ENCODE data around the gene PUS7. TPM values are rescaled to one million over a fixed set of nuclear protein-coding genes. Genes with fewer than 3 reads are reported as not detected.
"Not testable (repeated sequence)": the region's sequence is repeated elsewhere in the genome, so short reads cannot be mapped to it uniquely, and the experiment has no call there.

Gene PUS7
- total RNA-seq, 2 experiments from 2014 or later, result 14.3 to 14.6 TPM

DNA sequence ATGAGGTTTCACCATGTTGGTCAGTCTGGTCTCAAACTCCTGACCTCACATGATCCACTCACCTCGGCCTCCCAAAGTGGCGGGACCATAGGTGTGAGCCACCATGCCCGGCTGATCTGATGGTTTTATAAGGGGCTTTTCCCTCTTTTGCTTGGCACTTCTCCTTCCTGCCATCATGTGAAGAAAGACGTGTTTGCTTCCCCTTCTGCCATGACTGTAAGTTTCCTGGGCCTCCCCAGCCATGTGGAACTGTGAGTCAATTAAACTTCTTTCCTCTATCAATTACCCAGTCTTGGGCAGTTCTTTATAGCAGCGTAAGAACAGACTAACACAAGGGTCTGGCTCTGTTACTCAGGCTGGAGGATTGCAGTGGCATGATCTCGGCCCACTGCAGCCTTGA is 84.7 kb downstream of the PUS7 start:
- intact Hi-C loops (cut with micrococcal nuclease); DNase-seq; H3K9me3 Mint-ChIP-seq; H3K36me3 Mint-ChIP-seq (ENCODE audit: low read depth); H3K27ac Mint-ChIP-seq; H3K4me1 Mint-ChIP-seq (ENCODE audit: low read depth); H3K4me3 Mint-ChIP-seq; H3K27me3 Mint-ChIP-seq (ENCODE audit: low read depth); CTCF ChIA-PET: not testable (repeated sequence)

DNA sequence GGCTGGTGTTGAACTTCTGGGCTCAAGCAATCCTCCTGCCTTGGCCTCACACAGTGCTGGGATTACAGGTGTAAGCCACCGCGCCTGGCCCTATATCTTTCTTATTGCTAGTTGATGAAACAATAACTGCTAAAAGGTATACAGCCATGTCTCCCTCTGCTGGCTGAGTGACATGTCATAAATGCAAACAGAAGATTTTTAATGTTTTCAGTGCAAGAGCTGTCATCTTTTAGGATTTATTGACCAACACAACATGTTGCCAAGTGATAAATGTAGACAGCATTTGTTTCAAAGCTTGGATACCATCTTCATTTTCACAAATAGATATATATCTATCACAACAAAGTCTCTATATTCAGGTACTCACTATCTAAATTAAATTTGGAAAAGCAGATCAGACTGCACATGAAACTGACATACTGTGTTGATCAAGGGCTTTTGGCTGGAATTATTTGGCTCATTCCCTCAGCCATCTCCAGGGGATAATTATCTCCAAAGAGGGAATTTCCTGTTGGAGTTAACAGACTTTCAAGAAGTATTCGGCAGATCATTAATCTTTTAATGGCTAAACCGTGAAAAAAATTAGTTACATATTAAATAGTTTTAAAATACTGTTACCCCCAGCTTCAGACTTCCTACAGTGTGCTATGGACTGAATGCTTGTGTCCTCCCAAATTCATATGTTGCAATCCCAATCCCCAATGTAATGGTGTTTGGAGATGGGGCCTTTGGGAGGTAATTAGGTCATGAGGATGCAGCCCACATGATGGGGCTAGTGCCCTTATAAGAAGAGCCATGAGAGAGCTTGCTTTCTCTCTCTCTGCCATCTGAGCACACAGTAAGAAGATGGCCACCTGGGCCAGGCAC is 92.1 kb downstream of the PUS7 start:
- intact Hi-C loops (cut with micrococcal nuclease), result loop anchor here (1.0 to 2.0 kb wide), 7 partner anchors 31 to 507 kb away; no protein-coding TSS in a partner anchor
- CTCF ChIA-PET, result interaction anchor here (0.6 to 4.4 kb wide), 12 partner anchors 9 to 451 kb away, joined by 3 to 14 read pairs (median 3); no protein-coding TSS in a partner anchor
- H3K9me3 Mint-ChIP-seq, result no peaks in the 10 kb centered on the region
- no peak overlapping the region for H3K27ac Mint-ChIP-seq
- DNase-seq, result peak; percentile 80
- H3K4me3 Mint-ChIP-seq, result no peak overlapping the region
- H3K36me3 Mint-ChIP-seq (ENCODE audit: low read depth), result no peaks in the 10 kb centered on the region
- peaks cover 15% of the 10 kb centered on the region for H3K4me1 Mint-ChIP-seq (ENCODE audit: low read depth)
- no peaks in the 10 kb centered on the region for H3K27me3 Mint-ChIP-seq (ENCODE audit: low read depth)

DNA sequence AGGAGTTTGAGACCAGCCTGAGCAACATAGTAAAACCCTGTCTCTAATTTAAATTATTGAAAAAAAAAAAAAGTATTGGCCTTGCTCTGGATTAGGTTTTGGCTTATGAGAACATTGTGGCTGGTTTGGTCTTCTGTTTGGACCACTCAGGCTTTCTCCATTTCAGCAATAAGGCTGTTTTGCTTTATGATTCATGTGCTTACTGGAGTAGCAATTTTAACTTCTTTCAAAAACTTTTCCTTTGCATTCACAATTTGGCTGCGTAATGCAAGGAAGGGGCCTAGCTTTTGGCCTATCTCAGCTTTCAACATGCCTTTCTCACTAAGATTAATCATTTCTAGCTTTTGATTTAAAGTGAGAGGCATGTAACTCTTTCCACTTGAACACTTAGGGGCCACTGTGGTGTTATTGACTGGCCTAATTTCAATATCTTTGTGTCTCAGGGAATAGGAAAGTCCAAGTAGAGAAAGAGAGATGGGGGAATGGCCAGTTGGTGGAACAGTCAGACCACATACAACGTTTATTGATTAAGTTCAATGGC is 95.4 kb downstream of the PUS7 start:
- Mint-ChIP-seq H3K27ac (no peak overlapping the region), H3K9me3 (no peaks in the 10 kb centered on the region), H3K4me3 (no peak overlapping the region), H3K36me3 (ENCODE audit: low read depth) (no peaks in the 10 kb centered on the region), H3K27me3 (ENCODE audit: low read depth) (no peaks in the 10 kb centered on the region), H3K4me1 (ENCODE audit: low read depth) (peaks cover 15% of the 10 kb centered on the region)
- peak; percentile 17 for DNase-seq
- intact Hi-C loops (cut with micrococcal nuclease), result no loop called here
- CTCF ChIA-PET, result interaction anchor here (0.6 to 4.4 kb wide), 5 partner anchors 30 to 445 kb away, joined by 3 to 14 read pairs (median 4); no protein-coding TSS in a partner anchor

DNA sequence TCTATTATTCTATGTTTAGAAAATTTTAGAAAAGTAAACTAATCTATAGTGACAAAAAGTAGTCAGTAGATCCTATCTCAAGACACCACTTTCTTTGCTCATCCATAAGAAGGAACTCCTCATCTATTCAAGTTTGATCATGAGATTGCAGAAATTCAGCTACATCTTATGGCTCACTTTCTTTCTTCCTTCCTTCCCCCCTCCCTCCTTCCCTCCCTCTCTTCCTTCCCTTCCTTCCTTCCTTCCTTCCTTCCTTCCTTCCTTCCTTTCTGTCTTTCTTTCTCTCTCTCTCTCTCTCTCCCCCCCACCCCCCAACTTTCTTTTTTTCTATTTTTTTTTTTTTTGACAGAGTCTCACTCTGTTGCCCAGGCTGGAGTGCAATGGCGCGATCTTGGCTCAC is 98.1 kb downstream of the PUS7 start:
- H3K27me3 Mint-ChIP-seq (ENCODE audit: low read depth), result no peaks in the 10 kb centered on the region
- no peak overlapping the region for H3K4me3 Mint-ChIP-seq
- H3K36me3 Mint-ChIP-seq (ENCODE audit: low read depth), result no peaks in the 10 kb centered on the region
- H3K27ac Mint-ChIP-seq, result no peak overlapping the region
- peaks cover 15% of the 10 kb centered on the region for H3K4me1 Mint-ChIP-seq (ENCODE audit: low read depth)
- no peaks in the 10 kb centered on the region for H3K9me3 Mint-ChIP-seq
- intact Hi-C loops (cut with micrococcal nuclease), result no loop called here
- no peak for DNase-seq
- CTCF ChIA-PET, result no interaction called here

DNA sequence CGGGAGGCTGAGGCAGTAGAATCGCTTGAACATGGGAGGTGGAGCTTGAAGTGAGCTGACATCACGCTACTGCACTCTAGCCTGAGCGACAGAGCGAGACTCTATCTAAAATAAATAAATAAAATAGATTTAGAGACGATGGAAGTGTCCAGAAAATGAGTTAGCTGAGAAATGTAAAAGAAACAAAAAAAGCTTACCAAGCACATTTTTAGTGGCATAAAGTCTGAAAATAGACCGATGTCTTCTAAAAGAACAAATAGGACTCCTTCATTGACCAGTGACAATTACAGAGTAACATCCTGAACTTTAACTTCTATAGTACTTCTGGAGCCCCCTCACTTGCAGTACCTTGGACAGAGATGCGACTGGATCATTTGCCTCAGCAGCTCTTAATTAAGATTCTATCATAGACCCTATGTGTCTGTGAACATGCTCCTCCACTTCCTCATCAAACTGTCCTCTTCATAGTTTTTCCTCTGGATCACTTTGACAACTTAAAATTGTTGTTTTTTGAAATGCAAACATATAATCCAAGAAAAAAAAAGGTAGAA is 108.1 kb downstream of the PUS7 start:
- H3K27me3 Mint-ChIP-seq (ENCODE audit: low read depth), result no peaks in the 10 kb centered on the region
- H3K9me3 Mint-ChIP-seq, result no peaks in the 10 kb centered on the region
- H3K36me3 Mint-ChIP-seq (ENCODE audit: low read depth), result no peaks in the 10 kb centered on the region
- CTCF ChIA-PET, result interaction anchor here (0.6 to 1.4 kb wide), 3 partner anchors 8 to 75 kb away, joined by 3 to 6 read pairs (median 3); no protein-coding TSS in a partner anchor
- intact Hi-C loops (cut with micrococcal nuclease), result no loop called here
- no peak for DNase-seq
- no peak overlapping the region for H3K27ac Mint-ChIP-seq
- H3K4me1 Mint-ChIP-seq (ENCODE audit: low read depth), result no peaks in the 10 kb centered on the region
- H3K4me3 Mint-ChIP-seq, result no peak overlapping the region

DNA sequence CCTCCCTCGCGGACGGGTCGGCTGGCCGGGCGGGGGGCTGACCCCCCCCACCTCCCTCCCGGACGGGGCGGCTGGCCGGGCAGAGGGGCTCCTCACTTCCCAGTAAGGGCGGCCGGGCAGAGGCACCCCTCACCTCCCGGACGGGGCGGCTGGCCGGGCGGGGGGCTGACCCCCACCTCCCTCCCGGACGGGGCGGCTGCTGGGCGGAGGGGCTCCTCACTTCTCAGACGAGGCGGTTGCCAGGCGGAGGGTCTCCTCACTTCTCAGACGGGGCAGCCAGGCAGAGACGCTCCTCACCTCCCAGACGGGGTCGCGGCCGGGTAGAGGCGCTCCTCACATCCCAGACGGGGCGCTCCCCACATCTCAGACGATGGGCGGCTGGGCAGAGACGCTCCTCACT is 111.3 kb downstream of the PUS7 start:
- H3K36me3 Mint-ChIP-seq (ENCODE audit: low read depth); H3K27ac Mint-ChIP-seq; DNase-seq; intact Hi-C loops (cut with micrococcal nuclease); H3K4me3 Mint-ChIP-seq; H3K27me3 Mint-ChIP-seq (ENCODE audit: low read depth); CTCF ChIA-PET; H3K4me1 Mint-ChIP-seq (ENCODE audit: low read depth); H3K9me3 Mint-ChIP-seq: not testable (repeated sequence)

DNA sequence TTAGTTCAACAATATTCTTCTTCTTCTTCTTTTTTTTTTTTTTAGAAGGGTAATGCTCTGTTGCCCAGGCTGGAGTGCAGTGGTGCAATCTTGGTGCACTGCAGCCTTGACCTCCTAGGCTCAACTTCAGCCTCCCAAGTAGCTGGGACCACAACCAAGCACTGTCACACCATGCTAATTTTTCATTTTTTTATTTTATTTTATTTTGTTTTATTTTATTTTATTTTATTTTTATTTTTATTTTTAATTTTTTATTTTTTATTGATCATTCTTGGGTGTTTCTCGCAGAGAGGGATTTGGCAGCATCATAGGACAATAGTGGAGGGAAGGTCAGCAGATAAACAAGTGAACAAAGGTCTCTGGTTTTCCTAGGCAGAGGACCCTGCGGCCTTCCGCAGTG is 112.3 kb downstream of the PUS7 start:
- CTCF ChIA-PET, result interaction anchor here (0.6 kb wide), 2 partner anchors 76 to 115 kb away, joined by 5 to 6 read pairs; no protein-coding TSS in a partner anchor
- H3K4me1 Mint-ChIP-seq (ENCODE audit: low read depth); H3K27me3 Mint-ChIP-seq (ENCODE audit: low read depth); DNase-seq; intact Hi-C loops (cut with micrococcal nuclease); H3K36me3 Mint-ChIP-seq (ENCODE audit: low read depth); H3K4me3 Mint-ChIP-seq; H3K27ac Mint-ChIP-seq; H3K9me3 Mint-ChIP-seq: not testable (repeated sequence)

DNA sequence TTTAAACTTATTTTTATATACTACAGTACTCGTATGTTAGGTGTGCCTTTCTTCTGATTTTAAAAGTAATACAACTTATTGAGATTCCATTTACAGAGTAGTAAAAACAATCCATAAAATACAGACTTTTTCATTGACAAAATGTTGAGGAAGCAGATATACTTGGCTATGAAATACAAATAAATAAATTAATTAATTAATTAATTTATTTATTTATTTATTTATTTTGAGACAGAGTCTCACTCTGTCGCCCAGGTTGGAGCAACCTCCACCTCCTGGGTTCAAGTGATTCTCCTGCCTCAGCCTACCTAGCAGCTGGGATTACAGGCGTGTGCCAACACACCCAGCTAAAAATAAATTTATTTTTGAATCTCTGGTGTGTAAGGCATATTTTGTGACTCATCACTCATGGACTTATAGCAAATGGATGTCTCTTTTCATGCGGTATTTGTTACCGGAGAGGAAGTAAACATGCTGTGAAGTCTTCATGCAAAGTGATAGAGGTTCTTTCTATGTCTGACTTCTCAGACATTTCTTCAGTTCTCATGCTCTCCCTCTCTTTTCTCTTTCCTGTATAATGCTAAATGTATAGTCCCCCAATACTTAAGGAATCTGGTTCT is 113.2 kb downstream of the PUS7 start:
- H3K27ac Mint-ChIP-seq, result no peak overlapping the region
- H3K4me1 Mint-ChIP-seq (ENCODE audit: low read depth), result no peaks in the 10 kb centered on the region
- H3K4me3 Mint-ChIP-seq, result no peak overlapping the region
- intact Hi-C loops (cut with micrococcal nuclease), result no loop called here
- H3K9me3 Mint-ChIP-seq, result no peaks in the 10 kb centered on the region
- CTCF ChIA-PET, result interaction anchor here (0.6 kb wide), 2 partner anchors 75 to 114 kb away, joined by 5 to 6 read pairs; no protein-coding TSS in a partner anchor
- no peak for DNase-seq
- H3K36me3 Mint-ChIP-seq (ENCODE audit: low read depth), result no peaks in the 10 kb centered on the region
- no peaks in the 10 kb centered on the region for H3K27me3 Mint-ChIP-seq (ENCODE audit: low read depth)

Other genes starting within 250 kb of the PUS7 start
- 10 to 100 TPM; 41.1 to 43.3 TPM for gene SRPK2, start 133.3 kb downstream of the PUS7 start, total RNA-seq
- 10 to 100 TPM; 22.1 to 25.2 TPM for gene RINT1, start 9.9 kb upstream of the PUS7 start, total RNA-seq
- not detected for gene EFCAB10, start 59.2 kb upstream of the PUS7 start, total RNA-seq